GM19395 (cell line): Measurements from ENCODE around the gene RORC.
A peak's percentile ranks its signal among the peaks of the same experiment; 100 is the strongest.
"Not testable (repeated sequence)": the region's sequence is repeated elsewhere in the genome, so short reads cannot be mapped to it uniquely, and the experiment has no call there.

Experiments used
- ATAC-seq: cut with Tn5 transposase; IDR thresholded peaks from one replicate; pipeline ENCODE4 v1.9.1; 2021; ENCODE audit warnings: mild to moderate bottlenecking, moderate library complexity; ENCODE audit not compliant: unreplicated experiment

Gene RORC

DNA sequence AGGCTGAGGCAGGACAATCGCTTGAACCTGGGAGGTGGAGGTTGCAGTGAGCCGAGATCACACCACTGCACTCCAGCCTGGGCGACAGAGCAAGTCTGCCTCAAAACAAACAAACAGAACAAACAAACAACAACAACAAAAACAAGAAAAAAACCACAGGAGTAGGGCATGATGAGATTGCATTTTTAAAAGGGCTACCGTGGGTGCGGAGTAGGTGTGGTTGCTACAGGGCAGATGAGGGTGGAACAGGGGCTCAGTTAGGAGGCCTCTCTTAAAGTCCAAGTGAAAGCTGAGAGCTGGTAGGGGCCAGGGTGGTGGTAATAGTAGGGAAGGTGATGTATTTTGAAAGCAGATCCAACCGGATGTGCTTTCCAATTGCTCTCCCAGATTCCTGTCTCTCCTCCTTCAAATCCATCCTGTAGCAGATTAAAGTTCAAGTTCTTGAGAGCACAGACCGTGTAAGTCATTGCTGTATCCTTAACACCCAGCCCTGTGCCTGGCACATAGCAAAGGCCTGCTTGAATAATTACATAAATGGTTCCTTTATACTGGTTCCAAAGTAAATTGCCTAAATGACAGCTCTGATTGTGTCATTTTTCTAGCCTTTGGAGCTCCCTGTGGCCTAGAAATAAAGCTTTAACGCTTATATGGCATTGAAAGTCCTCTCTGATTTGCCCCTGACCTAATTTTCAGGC is 22.2 kb downstream of the RORC start:
- no peak for ATAC-seq

- ATAC-seq = no peak
Observed at GRCh38 chr1:151807766-151808165, 23.8 kb downstream of the RORC start.

DNA sequence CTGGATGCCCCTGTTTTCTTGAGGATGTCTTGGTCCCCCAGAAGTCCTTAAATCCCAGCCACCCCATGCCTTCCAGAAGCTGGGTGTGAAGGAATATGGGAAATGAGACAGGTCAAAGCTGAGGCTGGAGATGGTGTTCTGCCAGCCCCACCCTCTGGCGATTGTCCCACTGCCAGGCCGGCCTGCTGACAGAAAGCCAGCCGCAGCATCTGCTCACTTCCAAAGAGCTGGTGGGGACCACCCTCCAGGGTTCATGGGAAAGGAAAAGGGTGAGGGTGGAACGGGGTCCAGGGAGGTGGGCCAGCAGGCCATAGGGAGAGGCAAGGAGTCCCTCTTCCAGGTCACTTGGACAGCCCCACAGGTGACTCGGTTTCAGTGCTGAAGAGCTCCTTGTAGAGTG is 24.5 kb downstream of the RORC start:
- ATAC-seq = no peak

DNA sequence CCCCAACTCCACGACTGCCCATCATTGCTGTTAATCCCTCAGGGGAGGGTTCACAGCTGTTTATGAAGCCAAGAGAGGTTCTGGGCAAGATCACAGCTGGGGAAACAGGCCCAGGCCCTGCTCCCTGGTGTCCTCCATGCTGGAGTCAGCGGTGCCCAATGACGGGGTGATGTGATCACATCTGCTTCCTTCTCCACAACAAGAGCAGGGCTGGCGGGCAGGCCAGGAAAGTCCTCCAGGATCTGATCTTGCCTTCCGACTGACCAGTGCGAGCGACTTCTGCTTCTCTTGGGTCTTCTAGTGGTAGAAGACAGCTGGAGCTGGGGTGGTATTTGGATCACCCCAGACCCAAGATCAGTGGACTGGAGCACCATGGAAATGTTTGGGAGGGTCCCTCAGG is 25.4 kb downstream of the RORC start:
- no peak for ATAC-seq

- ATAC-seq = no peak
Observed at GRCh38 chr1:151805066-151805820, 26.4 kb downstream of the RORC start, which contains the start of gene LINGO4. LINGO4 (minus strand) TSS chr1:151805419; CDS start chr1:151802704, 2,715 bp downstream.

- ATAC-seq = no peak
Observed at GRCh38 chr1:151803915-151804314, 27.7 kb downstream of the RORC start.

DNA sequence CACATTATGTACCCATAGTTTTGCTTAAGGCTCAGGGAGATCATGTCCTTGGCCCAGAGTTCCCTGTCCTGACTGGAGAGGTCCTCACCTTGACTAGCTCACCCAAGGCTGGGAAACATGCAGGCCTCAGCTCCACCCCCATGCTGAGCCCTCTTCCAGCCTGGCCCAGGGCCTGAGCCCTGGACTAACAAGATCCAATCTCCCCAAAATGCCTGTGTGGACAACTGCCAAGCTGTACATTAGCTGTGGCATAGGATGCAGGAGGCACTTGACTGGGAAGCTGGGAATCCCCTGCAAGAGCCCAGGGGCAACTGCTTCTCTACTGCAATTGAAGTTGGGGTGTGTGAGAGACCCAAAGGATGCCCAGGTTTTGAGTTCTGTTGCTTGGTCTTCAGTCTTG is 28.4 kb downstream of the RORC start:
- no peak for ATAC-seq

- no peak for ATAC-seq
Observed at GRCh38 chr1:151802372-151802771, 29.2 kb downstream of the RORC start.

DNA sequence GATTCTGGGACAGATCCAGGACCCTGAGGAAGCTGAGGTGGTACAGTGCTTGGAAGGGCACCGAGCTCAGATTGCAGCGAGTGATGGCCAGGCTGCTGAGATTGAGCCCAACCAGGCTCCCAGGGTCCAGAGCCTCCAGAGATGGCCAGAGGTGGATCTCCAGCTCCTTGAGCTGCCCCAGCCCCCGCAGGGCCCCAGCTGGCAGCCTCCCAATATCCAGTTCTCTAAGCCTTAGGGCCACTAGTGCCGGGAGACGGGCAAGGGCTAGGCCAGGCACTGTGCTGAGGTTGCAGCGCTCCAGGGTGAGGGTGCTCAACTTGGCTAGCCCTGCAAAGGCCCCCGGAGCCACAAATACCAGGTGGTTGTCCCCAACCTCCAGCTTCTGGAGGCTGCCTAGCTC is 29.8 kb downstream of the RORC start:
- ATAC-seq = no peak

GRCh38 chr1:151801310-151801820 is 30.2 kb downstream of the RORC start:
- ATAC-seq = no peak

DNA sequence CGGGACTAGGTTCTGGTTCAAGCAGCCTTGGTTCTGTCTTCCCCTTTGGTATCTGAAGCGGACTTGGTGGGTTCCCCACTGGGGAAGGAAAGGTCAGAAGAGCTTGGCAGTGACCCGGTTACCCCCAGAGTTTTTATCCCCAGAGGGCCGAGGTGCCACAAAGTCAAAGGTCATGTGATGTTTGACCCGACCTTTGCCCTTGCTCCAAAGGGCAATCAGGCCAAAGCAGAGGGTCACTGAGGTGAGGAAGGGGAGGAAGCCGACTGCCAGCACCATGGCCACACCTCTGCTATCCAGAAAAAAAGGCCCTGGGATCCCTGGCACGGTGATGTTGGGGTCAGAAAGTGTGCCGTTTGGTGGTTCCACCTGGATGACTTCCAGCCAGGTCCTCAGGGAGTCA is 30.8 kb downstream of the RORC start:
- no peak for ATAC-seq

- ATAC-seq = no peak
Observed at GRCh38 chr1:151799179-151800022, 32.2 kb downstream of the RORC start.

- ATAC-seq = no peak
Observed at GRCh38 chr1:151798571-151798970, 33.0 kb downstream of the RORC start.

GRCh38 chr1:151790940-151791651 is 40.5 kb downstream of the RORC start:
- ATAC-seq = no peak

- peak; percentile 98 for ATAC-seq
Observed at GRCh38 chr1:151790071-151790939, 41.3 kb downstream of the RORC start, which contains the start of gene TDRKH. TDRKH (minus strand) TSS chr1:151790500; CDS start chr1:151783022, 7,478 bp downstream.

DNA sequence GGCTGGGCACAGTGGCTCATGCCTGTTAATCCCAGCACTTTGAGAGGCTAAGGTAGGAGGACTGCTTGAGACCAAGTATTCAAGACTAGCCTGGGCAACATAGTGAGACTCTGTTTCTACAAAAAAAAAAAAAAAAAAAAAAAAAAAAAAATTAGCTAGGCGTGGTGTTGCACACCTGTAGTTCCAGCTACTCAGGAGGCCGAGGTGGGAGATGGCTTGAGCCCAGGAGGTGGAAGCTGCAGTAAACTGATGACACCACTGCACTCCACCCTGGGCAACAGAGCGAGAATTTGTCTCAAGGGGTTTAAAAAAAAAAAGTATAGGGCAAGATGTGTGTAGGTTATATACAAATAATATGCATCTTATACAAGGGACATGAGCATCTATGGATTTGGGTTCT is 43.9 kb downstream of the RORC start:
- no peak for ATAC-seq

GRCh38 chr1:151783796-151784195 is 47.8 kb downstream of the RORC start:
- no peak for ATAC-seq

GRCh38 chr1:151782741-151783140 is 48.9 kb downstream of the RORC start:
- ATAC-seq = no peak

DNA sequence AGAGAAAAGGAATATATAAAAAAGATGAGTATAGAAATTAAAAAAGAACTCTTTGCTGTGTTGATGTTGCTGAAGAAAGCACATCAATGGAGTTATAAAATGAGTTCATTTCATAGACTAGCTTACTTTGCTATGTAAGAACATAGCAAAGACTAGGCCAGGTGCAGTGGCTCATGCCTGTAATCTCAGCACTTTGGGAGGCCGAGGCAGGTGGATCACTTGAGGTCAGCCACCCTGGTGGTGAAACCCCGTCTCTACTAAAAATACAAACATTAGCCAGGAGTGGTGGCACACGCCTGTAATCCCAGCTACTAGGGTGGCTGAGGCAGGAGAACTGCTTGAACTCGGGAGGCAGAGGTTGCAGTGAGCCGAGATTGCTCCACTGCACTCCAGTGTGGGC is 49.6 kb downstream of the RORC start:
- ATAC-seq = not testable (repeated sequence)

GRCh38 chr1:151780736-151781135 is 50.9 kb downstream of the RORC start:
- not testable (repeated sequence) for ATAC-seq
